Naive B cell (primary cell): ENCODE measurements around the gene MYBPH. TPM values are rescaled to one million over a fixed set of nuclear protein-coding genes. Genes with fewer than 3 reads are reported as not detected.

ENCODE experiments used
- ATAC-seq, 2 donors: fragments of 150-1000 bp; cut with Tn5 transposase; 2 replicates each; pipeline ENCODE4 v1.10.0; 2021; ENCODE audit warnings: low read depth in 2 of 2, mild to moderate bottlenecking in 2 of 2, moderate library complexity in 2 of 2
- DNase-seq: peaks from one replicate; pipeline ENCODE4 v3.0.0; 2022
- H3K27ac Mint-ChIP-seq, 6 donors: one replicate each; pipeline ENCODE4 v1.8.0; 2020 to 2022; ENCODE audit warnings: mild to moderate bottlenecking in 6 of 6, mixed read lengths in 6 of 6, moderate library complexity in 5 of 6, inconsistent platforms in 2 of 6
- H3K27me3 Mint-ChIP-seq, 3 donors: one replicate each; pipeline ENCODE4 v1.8.0; 2021 to 2022; ENCODE audit warnings: mixed read lengths in 3 of 3, mild to moderate bottlenecking in 1 of 3
- H3K36me3 Mint-ChIP-seq, 2 donors: one replicate each; pipeline ENCODE4 v1.8.0; 2020 to 2022; ENCODE audit warnings: mixed read lengths in 2 of 2, inconsistent platforms in 1 of 2, mild to moderate bottlenecking in 1 of 2
- H3K4me1 Mint-ChIP-seq, 3 donors: one replicate each; pipeline ENCODE4 v1.8.0; 2020 to 2022; ENCODE audit warnings: mixed read lengths in 3 of 3, inconsistent platforms in 1 of 3, mild to moderate bottlenecking in 1 of 3, moderate library complexity in 1 of 3
- H3K4me3 Mint-ChIP-seq, 8 donors: one replicate each; pipeline ENCODE4 v1.8.0; 2020 to 2022; ENCODE audit warnings: mild to moderate bottlenecking in 8 of 8, mixed read lengths in 8 of 8, moderate library complexity in 8 of 8, inconsistent platforms in 2 of 8
- H3K9me3 Mint-ChIP-seq, 7 donors: one replicate each; pipeline ENCODE4 v1.8.0; 2020 to 2022; ENCODE audit warnings: mixed read lengths in 7 of 7, mild to moderate bottlenecking in 5 of 7, inconsistent platforms in 2 of 7, moderate library complexity in 1 of 7
- polyA plus RNA-seq, 6 donors: library from polyadenylated mRNA; unstranded; fragments of 300-500 nt; fragmentation: Illumina TruSeq; gene quantifications; one replicate each; pipeline ENCODE4 v1.2.3, GENCODE V29; 2021; ENCODE audit warnings: low read depth in 6 of 6

MYBPH gene
- polyA plus RNA-seq, 6 donors from 2014 or later: not detected

DNA sequence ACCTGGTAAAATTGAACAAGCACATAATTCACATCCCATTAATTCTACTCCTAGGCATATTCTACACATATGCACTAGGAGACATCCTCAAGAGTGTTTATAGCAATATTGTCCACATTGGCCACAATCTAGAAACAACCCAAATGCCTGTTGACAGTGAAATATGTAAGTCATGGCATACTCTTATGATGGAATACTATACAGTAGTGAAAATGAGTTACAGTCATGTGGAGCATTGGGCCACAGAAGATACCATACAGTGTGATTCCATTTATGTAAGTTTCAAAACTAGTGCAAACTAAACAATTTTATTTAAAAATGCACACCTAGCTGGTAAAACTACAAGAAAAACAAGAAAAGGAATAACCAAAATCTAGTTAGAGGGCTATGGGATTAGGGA is 34.7 kb upstream of the MYBPH start:
- no peaks in the 10 kb centered on the region for H3K36me3 Mint-ChIP-seq
- H3K4me1 Mint-ChIP-seq: no peaks in the 10 kb centered on the region
- ATAC-seq (no peak), DNase-seq (no peak)
- H3K4me3 Mint-ChIP-seq: no peak overlapping the region
- H3K27me3 Mint-ChIP-seq: peaks cover 0 to 15% (median 5%) of the 10 kb centered on the region in 3 donors
- H3K9me3 Mint-ChIP-seq: peaks cover 0 to 2% (median 0%) of the 10 kb centered on the region in 7 donors
- peak overlapping the region in 1 of 6 donors; percentile 80 for H3K27ac Mint-ChIP-seq

DNA sequence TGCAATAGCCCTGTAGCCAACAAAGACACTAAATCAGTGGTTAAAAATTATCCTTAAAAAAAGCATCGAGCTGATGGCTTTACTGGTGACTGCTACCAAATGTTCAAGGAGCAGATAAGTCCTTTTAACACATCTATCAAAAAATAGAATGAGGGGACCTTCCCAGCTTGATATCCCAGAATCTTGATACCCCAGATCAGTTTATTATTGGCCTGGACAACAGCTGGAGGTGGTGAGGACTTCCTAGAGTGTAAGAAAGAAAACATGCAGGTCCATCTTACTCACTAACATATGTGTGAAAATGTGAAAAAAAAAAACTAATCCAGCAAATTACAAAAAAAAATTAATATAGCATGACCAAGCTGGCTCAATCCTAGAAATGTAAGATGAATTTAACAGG is 32.6 kb upstream of the MYBPH start:
- no peak for ATAC-seq
- no peaks in the 10 kb centered on the region for H3K36me3 Mint-ChIP-seq
- no peak overlapping the region for H3K27ac Mint-ChIP-seq
- peaks cover 9 to 19% (median 14%) of the 10 kb centered on the region in 3 donors for H3K27me3 Mint-ChIP-seq
- no peaks in the 10 kb centered on the region for H3K4me1 Mint-ChIP-seq
- no peak for DNase-seq
- peaks cover 0 to 2% (median 0%) of the 10 kb centered on the region in 7 donors for H3K9me3 Mint-ChIP-seq
- H3K4me3 Mint-ChIP-seq: no peak overlapping the region

DNA sequence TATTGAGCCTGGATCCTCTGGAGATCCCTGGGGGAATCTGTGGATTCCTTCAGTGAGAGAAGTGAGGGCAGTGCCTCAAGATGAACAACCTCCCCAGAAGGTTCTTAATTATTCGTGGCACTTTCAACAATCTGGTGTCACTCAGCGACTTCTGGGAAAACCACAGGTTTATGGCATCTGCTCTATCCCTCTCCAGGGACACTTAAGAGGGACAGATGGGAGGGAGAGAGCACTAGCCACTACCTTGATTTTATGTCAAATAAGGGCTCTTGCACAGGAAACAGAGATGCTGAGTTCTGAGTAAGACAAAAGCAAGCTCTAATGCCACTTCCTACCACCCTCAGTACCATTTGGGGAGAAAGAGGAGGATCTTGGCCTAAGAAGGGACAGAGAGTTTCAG is 32.1 kb upstream of the MYBPH start:
- Mint-ChIP-seq H3K36me3 (no peaks in the 10 kb centered on the region), H3K27me3 (peaks cover 14 to 17% (median 14%) of the 10 kb centered on the region in 3 donors), H3K27ac (peak overlapping the region in 1 of 6 donors; percentile 0), H3K4me1 (no peaks in the 10 kb centered on the region), H3K9me3 (peaks cover 0 to 2% (median 0%) of the 10 kb centered on the region in 7 donors), H3K4me3 (no peak overlapping the region)
- DNase-seq (no peak), ATAC-seq (no peak)

DNA sequence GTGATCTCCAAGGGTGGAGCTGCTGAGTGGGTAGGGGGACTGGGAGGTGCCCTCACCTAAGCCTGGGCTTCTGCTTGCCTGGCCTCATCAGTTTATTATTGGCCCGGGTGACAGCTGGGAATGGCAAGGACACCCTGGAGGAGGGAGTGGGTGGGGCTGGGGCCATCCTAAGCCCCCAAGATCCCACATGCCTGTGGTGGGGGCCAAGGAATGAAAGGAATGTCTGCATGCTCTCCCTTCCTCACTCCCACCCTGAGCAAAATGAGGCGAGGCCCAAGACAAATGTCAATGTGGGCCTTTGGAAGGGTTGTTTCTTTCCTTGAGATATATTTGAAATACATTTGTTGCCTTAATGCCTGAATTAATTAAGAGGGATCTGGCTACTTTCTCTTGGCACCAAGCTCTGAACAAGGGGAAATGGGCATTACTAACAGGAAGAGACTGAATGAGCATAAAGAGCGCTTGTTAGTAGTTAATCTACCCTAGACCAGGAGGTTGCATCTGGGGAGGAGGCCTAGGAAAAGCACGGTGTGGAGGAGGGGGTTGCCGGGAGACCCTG is 30.6 kb upstream of the MYBPH start:
- ATAC-seq: no peak
- Mint-ChIP-seq H3K4me3 (no peak overlapping the region), H3K36me3 (no peaks in the 10 kb centered on the region), H3K9me3 (peaks cover 0 to 2% (median 0%) of the 10 kb centered on the region in 7 donors), H3K27ac (no peak overlapping the region), H3K27me3 (peaks cover 18 to 28% (median 27%) of the 10 kb centered on the region in 3 donors), H3K4me1 (no peaks in the 10 kb centered on the region)
- no peak for DNase-seq

DNA sequence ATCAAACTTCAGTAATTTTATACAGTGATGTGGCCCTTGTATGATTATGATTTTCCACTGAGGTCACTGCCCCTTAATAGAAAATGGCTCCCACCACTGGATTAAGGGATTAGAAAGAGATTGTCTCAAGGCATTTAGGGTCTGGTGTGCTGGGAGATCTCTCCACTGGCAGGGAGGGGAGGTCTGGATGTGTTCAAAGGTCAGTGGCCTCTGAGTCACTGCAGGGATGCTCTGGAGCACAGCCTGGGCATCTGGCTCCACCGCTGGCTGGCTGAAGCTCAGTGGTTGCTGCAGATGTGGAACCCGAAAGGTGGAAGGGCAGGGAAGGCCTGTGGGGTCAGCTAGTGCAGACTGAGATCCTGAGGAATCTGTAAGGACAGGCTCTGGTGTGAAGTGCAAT is 29.1 kb upstream of the MYBPH start:
- Mint-ChIP-seq H3K4me1 (no peaks in the 10 kb centered on the region), H3K36me3 (no peaks in the 10 kb centered on the region), H3K4me3 (no peak overlapping the region), H3K27me3 (peaks cover 26 to 42% (median 42%) of the 10 kb centered on the region in 3 donors), H3K27ac (peak overlapping the region in 1 of 6 donors; percentile 30), H3K9me3 (no peaks in the 10 kb centered on the region)
- DNase-seq (no peak), ATAC-seq (no peak)

DNA sequence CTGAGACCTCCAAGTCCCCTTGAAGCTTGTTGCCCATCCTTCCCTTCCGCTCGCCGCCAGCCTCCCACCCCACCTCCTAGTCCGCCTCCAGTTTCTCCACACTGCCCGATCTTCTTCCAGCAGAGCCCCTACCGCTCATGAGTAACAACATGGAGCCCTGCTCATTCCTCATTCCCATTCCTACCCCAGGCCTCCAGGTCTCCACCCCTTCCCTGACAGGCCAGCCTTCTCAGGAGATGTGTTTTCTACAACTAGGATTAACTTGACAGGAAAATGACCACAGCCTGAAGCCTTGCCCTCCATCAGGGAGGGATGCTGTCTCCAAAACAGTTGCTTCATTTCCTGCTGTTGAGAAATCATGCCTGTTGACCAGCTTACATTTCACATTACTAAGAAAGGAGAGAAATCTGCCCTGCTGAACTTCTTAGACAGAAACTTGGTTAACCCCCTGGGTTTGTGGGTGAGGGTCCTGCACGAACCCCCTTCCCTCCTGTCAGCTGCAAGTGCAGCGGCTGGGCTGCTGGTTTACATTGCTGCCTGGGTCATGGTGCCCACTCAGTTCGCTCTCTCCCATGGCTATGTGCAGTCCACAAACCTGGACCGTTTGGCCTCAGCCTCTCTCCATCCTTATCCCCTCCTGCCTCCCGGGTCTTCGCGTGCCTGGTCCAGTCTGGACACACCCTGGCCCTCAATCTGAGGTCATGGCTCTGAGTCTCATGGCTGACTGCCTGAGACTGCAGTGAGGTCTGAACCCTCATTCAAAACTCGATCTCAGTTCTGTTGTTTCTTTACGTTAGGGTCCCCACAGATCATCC is 27.0 kb upstream of the MYBPH start:
- Mint-ChIP-seq H3K27ac (no peak overlapping the region), H3K4me1 (no peaks in the 10 kb centered on the region), H3K4me3 (no peak overlapping the region), H3K9me3 (peaks cover 0 to under 1% (median 0%) of the 10 kb centered on the region in 7 donors), H3K36me3 (no peaks in the 10 kb centered on the region), H3K27me3 (peaks cover 26 to 50% (median 44%) of the 10 kb centered on the region in 3 donors)
- no peak for ATAC-seq
- DNase-seq: no peak

DNA sequence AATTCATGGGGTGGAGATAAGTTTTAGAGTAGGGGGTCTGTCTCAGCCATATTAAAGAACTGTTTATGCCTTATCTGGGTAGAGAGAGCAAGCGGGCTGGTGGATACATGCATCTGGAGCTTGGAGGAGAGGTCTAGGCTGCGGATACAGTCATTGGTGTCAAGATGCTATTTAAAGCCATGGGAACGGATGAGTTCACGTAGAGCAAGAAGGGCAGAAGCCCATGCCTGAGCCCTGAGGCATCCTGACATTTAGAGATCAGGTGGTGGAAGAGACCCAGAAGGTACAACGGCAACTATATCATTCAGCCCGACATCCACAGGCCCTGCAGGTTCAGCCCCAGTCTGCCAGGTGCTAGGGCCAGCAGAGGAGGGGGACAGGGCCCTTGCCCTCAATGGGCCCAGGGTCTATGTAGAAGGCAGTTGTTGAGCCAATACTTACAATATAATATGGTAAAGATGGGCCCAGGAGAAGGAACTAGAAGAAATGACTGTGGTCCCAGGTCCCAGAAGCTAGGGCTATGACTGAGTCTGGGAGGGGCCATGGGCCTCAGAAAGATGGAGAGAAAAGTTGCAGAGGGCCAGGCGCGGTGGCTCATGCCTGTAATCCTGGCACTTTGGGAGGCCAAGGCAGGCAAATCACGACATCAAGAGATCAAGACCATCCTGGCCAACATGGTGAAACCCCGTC is 26.0 kb upstream of the MYBPH start:
- H3K4me1 Mint-ChIP-seq: no peaks in the 10 kb centered on the region
- peaks cover 0 to 4% (median 0%) of the 10 kb centered on the region in 7 donors for H3K9me3 Mint-ChIP-seq
- no peak overlapping the region for H3K4me3 Mint-ChIP-seq
- peaks cover 0 to 7% of the 10 kb centered on the region in 2 donors for H3K36me3 Mint-ChIP-seq
- ATAC-seq: no peak
- H3K27me3 Mint-ChIP-seq: peaks cover 26 to 56% (median 45%) of the 10 kb centered on the region in 3 donors
- DNase-seq: no peak
- H3K27ac Mint-ChIP-seq: no peak overlapping the region

DNA sequence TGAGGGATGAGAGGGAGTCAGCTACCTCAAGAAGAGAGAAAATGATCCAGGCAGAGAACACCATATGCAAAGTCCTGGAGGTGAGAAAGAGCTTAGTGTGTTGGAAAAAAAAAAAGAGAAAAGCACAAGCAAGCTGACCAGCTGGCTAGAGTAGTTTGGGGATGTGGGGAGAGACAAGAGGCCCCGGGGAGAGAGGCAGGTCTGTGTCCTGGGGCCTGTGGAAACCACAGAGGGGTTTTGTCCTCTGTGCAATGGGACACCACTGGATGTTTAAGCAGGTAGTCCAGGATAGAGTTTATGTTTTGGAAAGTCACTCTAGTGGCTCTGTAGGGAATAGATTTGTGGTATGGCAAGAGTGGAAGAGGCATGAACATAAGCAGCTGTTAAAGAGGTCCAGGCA is 25.3 kb upstream of the MYBPH start:
- Mint-ChIP-seq H3K27ac (peak overlapping the region in 1 of 6 donors; percentile 46), H3K4me1 (no peaks in the 10 kb centered on the region), H3K36me3 (peaks cover 0 to 7% of the 10 kb centered on the region in 2 donors), H3K4me3 (no peak overlapping the region), H3K9me3 (peaks cover 0 to 4% (median 0%) of the 10 kb centered on the region in 7 donors), H3K27me3 (peaks cover 26 to 56% (median 45%) of the 10 kb centered on the region in 3 donors)
- DNase-seq: no peak
- ATAC-seq: no peak

DNA sequence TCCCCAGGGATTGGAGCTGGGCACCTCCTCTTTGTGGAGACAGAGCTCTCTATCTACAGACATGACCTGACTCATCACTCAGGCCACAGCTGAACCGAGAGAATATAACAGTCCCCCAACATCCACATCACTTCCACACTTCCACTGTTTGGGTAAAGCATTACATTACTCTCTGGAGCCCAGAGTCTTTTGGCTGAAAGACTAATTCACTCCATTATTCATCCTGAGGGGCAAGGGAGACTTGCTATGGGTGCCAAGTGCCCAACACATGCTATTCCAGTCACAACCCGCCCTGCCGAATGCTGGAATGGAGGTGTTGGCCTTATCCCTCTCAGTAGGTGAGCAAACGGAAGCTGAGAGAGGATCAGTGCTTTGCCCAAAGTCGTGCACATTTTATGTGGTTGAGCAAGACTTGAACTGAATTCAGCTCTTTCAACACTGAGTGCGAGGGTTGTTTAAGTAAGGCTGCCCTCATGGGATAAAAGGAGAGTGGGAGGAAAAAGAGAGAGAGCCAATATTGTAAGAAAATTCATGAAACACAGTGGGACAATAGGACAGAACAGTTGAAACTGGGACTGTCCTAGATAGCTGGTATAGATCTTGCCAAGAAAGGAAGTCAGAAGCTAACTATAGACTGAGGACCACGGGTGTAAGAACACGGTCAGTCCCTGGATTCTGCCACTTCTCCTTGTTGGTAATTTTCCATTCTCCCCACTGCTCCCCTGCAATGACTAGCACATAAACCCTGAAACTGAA is 24.4 kb upstream of the MYBPH start:
- DNase-seq: no peak
- peaks cover 0 to 4% (median 0%) of the 10 kb centered on the region in 7 donors for H3K9me3 Mint-ChIP-seq
- H3K4me1 Mint-ChIP-seq: no peaks in the 10 kb centered on the region
- H3K4me3 Mint-ChIP-seq: no peak overlapping the region
- no peak for ATAC-seq
- H3K27me3 Mint-ChIP-seq: peaks cover 26 to 56% (median 45%) of the 10 kb centered on the region in 3 donors
- H3K36me3 Mint-ChIP-seq: peaks cover 0 to 7% of the 10 kb centered on the region in 2 donors
- no peak overlapping the region for H3K27ac Mint-ChIP-seq

DNA sequence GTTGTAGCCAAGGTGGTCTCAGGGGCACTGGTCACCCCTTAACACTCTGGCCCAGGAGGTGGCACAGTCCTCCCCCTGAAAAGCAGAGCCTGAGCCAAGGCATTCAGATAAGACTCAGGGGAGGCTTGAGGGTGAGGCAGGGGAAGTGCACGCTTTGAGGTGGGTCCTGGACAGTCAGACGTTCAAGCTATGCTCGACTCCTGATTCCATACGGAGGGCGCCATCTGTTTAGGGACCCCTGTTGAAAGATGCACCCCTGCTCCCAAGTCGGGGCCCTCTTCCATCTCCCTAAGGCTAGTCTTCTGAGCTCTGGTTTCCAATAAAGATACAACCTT is 23.8 kb upstream of the MYBPH start:
- Mint-ChIP-seq H3K36me3 (peaks cover 0 to 7% of the 10 kb centered on the region in 2 donors), H3K27me3 (peaks cover 26 to 56% (median 45%) of the 10 kb centered on the region in 3 donors), H3K9me3 (peaks cover 0 to 4% (median 0%) of the 10 kb centered on the region in 7 donors), H3K27ac (no peak overlapping the region), H3K4me1 (no peaks in the 10 kb centered on the region), H3K4me3 (no peak overlapping the region)
- ATAC-seq: no peak
- DNase-seq: no peak

DNA sequence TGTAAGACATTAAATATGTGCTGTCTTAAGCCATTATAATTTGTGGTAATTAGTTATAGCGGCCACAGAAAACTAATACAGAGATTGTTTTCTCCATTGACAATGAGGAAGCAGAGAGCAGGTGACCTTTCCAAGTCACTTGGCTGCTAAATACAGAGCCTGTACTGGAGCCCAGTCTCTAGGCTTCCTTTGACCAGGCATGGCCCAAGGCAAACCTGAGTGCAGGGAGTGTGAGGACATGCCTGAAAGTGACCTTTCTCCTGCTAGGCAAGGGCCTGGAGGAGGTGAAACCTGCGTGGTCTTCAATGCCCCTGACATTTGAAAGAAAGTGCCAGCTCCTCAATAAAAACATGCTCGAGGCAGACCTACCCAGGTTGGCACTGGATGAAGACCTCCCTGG is 23.4 kb upstream of the MYBPH start:
- no peak overlapping the region for H3K27ac Mint-ChIP-seq

DNA sequence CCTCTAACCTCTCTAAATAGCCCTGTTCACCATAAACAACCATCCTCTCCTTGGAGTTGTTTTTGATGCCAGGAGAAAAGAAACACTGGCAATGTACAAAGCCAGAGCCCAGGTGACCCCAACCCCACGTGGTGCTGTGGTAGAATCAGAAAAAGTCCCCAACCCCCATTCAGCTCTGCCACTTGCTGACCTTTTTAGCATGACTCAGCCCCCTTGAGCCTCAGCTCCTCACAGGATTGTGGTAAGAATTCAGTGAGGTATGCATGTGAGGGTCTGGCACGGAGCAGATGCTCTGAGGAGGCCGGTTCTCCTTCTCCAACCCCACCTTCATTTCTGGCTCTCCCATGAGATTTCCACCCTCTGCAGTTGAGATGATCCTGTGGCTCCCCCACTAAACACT is 22.0 kb upstream of the MYBPH start:
- no peak for DNase-seq
- Mint-ChIP-seq H3K27me3 (peaks cover 17 to 41% (median 37%) of the 10 kb centered on the region in 3 donors), H3K9me3 (peaks cover 0 to 4% (median 0%) of the 10 kb centered on the region in 7 donors), H3K27ac (no peak overlapping the region), H3K4me3 (no peak overlapping the region), H3K36me3 (peaks cover 0 to 7% of the 10 kb centered on the region in 2 donors), H3K4me1 (no peaks in the 10 kb centered on the region)
- ATAC-seq: no peak

More for the DNA sequence above, 23.4 kb upstream of the MYBPH start:
- DNase-seq (no peak), ATAC-seq (no peak)
- Mint-ChIP-seq H3K4me1 (no peaks in the 10 kb centered on the region), H3K27me3 (peaks cover 25 to 55% (median 45%) of the 10 kb centered on the region in 3 donors), H3K9me3 (peaks cover 0 to 4% (median 0%) of the 10 kb centered on the region in 7 donors), H3K36me3 (peaks cover 0 to 7% of the 10 kb centered on the region in 2 donors), H3K4me3 (no peak overlapping the region)

DNA sequence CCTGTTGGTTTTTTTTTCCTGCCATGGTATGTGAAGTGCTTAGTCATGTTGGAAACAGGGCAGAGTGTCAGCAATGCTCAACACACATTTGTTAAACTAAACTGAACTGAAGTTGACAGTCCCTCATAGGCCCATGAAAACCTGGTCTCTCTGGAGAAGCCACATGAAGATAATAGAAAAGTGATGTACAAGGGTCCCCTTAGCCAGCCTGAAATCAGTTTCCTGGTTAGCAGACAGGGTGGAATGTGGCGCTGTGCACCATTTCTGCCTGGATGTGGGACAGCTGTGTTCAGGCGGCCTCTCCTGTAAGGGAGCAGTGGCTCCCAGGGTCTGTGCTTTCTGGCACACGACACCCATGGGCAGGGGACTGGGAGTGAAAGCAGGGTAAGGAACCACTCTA is 20.7 kb upstream of the MYBPH start:
- no peaks in the 10 kb centered on the region for H3K4me1 Mint-ChIP-seq
- peaks cover 0 to 4% (median 0%) of the 10 kb centered on the region in 7 donors for H3K9me3 Mint-ChIP-seq
- no peak overlapping the region for H3K4me3 Mint-ChIP-seq
- no peak for DNase-seq
- no peak for ATAC-seq
- peaks cover 14 to 35% (median 32%) of the 10 kb centered on the region in 3 donors for H3K27me3 Mint-ChIP-seq
- peaks cover 0 to 7% of the 10 kb centered on the region in 2 donors for H3K36me3 Mint-ChIP-seq
- H3K27ac Mint-ChIP-seq: no peak overlapping the region
